NCI-H82 treated with DMSO at 0.1 percent for 48 hours (cell line): ENCODE results near the gene FOXB1.

Experiments used
- DNase-seq: peaks from one replicate; lab custom pipeline; 2025; ENCODE audit not compliant: unreplicated experiment; lab: John Stamatoyannopoulos, UW

The FOXB1 gene

DNA sequence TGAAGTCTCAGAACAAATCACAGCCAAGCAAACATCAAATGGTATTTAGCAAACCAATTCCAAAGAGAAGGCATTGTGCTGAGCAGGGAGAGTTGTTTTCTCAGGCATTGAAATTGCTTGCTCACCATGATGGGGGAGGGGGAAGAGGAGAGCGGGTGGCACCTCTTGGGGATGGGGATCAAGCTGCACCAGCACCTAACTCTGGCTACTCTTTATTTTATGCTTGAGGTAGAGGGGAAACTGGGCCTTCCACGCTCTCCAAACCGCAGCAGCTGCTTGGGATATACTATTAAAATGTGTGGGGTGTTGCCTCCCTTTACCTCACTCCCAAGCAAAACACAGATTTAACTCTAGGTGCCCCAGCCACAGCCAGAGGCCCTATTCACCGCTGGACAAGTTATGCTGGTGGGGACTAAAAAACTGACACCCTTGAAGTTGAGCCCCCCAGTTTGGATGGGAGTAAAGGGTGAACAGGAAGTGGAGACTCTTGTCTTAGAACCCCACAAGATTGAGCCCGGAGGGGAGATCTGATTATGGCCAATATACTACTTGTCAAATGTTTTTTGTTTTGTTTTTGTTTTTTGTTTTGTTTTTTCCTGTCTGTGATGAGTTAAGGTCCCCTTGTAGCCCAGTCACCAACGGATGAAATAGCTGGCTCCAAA is 5.0 kb upstream of the FOXB1 start:
- DNase-seq, result no peak

DNA sequence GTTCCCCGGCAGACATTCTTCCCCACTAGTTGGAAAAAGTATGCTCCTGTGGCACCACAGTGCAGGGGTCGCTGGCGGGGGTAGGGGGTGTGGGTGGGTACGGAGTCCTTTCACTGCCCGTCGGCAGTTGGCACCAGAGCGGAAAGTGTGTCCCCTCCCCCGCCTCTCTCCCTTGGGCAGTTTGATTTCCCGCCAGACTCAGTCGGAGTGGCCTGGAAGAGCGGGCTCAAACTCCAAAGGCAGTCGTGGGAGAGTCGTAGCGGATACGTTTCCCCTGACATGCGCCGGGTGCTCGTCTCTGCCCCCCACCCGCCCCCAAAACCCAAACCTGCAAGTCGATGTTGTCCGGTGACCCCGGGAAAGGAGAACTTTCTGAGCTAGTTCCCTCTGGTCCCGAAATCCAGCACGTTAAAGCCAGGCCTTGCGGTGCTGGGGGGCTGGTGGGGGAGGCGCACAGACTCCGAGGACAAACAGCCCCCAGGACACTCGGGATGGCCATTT is 4.4 kb upstream of the FOXB1 start:
- DNase-seq, result no peak

DNA sequence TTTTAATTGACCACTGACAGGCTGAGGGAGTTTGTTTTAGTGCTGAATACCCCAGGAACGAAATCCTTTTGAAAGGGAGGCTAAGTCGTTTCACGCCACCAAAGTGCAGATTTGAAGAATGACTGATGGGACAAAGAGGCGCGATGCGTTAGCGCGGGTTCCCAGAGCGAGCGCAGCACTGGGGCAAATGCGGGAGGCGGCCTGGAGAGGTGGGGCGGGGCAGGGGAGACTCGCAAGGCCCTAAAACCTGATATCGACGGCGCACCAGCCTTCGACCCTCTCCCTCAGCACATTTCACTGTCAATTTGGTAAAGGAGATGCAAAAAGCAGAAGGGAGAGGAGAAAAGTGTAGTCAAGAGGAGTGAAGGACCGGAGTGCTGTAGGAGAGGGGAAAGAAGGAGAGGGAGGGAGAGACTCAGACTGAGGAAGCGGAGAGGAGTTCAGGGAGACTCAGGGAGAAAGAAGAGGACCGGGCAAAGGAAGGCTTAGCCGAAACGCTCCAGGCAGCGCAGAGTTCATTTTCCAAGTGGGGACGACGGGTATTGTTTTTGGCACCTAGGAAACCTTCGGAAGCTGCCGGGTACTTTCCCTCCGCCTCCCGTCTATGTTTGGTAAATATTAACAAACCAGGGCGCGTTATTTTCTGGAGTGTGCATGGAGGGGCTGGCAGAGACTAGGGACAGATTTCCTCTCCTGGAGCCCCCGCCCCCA is 3.8 kb upstream of the FOXB1 start:
- DNase-seq, result no peak

DNA sequence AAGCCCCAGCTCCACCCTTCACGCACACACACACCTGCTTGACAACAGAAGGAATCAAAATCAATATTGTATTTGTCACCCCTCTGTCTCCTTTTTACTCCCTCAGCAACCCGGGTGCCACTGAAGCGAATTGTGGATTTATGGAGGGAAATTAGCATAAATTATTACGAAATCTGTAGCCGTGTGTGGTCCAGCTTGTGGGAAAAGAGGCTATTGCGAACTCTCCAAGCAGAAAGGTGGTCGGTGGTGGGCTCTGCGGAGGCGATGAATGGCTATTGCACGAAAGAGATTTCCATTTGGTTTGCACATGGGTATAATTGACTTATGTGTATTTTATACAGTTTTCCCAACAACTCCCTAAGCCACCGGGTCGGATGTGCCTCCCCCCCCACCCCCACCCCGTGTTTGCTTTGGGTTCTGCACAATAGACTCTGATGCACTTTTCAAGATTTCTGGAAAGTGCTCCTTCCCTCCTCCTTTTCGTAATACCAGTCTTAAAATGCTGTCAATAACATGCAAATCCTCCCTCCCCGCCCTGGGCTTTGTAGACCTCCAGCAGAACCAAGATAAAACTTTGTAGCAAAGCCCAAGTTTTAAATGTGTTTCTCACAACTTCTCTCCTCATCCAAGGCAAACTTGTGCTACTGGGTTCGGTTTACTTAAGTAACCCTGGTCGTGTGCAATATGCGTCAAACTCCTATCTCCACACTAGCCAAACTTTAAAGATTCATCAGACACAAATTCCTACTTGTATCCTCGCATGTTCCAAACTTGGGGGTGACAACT is 3.1 kb upstream of the FOXB1 start:
- no peak for DNase-seq

DNA sequence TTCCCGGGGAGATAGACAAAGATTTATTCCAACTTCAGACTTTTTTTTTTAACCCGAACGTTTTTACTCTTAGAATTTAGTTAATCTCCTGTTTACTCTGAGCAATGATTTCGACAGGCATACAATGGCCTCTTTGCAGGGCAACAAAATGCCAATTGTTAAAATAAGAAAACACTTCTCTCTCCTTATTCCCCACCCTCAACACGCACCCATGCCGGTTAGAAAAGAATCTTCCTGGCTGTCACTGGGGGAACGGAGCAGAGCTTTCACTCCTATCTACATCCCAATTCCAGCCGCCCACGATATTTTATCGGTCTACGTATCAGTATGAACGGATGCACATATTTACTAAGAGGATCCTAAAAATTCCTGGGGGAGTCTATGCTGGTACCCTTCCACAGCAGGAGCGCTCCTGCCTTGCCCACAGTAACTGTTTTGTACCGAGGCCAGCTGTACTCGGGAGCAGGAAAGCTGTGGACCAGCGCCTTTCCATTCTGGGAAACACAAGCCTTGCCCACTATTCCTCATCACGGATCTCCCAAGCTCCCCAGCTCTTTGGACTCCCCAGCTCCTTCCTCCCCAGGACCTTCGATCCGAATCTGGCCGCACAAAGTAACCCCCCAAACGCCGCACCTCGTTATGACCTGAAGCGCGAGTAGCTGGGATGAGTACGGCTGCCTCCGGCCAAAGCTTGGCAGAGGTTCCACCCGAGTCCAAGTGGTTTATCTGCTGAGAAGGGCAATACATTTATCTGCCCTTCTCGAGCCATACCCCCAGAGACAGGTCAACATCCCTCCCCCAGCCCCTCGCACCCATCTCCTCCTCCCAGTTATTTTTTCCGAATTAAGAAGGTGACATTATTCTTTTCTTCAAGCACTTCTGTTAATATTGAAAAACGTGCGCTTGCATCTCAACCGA is 2.2 kb upstream of the FOXB1 start:
- no peak for DNase-seq

DNA sequence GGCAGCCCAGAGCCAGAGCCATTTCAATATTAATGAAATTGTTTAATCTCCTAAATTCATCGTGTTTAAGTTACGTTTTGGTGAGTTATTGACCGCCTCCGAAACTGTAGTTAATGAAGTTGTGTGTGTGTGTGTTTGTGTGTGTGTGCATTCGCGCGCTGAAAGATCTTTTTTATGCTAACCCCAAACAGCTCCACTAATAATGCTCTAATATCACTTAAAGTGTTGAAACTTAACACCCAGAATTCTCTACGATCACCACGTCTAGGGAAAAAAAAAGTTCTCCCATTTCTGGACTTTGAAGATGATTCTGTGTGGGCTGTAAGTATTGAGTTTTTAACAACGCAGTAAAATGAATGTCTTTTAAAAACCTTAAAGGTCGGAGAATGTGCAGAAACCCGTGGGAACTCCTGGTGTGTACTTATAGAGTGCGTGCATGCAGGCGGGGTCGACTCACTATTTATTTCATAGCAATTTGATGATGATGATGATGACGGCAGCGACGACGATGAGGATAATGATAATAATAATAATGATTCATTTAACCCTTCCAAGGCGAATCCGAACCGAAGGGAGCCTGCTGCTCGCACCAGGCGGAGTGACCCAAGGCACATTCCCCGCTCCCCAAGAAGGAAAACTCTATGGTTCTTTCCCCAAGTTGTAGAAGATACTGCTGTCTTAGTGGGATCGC is 1.4 kb upstream of the FOXB1 start:
- DNase-seq, result no peak

DNA sequence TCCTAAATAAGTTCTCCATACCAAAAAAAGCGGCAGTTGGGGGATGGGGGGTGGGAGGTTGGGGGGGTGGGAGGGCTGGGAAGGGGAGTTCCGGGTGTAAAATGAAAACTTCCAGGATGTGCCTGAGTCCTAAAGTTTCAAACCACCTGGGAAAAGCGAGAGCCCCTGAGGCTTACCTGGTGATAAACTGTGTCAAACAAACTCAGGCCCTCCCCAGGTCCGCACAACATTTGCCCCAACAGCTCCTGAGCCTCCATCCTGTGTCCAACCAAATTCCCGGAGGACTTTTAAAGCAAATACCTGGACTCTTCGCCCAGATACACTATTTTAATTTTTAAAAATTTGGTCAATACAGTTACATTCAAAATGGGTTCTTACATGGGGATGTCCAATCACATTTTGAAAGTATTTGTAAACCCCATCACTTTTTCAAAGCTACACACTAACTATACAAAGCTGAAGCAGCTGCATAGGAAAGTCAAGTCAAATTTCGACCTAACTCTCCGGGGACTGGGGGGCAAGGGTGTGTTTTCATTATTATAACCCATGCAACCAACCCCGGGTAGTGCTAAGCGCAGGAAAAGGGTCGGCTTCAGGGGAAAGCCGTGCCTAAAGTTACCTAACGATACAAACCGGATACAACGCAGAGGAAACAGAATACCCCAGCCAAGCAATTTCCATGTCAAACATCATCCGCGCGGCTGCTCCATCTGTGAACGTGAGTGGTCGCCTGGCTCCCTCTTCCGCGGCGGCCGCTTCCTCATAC is 685 bp upstream of the FOXB1 start:
- DNase-seq, result no peak

DNA sequence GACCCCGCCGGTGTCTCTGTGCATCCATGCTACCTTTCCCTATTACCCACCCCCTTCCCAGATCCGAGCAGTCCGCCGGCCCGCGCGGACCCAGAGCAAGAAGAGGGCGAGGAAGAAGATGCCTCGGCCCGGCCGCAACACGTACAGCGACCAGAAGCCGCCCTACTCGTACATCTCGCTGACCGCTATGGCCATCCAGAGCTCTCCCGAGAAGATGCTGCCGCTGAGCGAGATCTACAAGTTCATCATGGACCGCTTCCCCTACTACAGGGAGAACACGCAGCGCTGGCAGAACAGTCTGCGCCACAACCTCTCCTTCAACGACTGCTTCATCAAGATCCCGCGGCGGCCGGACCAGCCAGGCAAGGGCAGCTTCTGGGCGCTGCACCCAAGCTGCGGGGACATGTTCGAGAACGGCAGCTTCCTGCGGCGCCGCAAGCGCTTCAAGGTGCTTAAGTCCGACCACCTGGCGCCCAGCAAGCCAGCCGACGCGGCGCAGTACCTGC is 788 bp downstream of the FOXB1 start:
- DNase-seq, result no peak

DNA sequence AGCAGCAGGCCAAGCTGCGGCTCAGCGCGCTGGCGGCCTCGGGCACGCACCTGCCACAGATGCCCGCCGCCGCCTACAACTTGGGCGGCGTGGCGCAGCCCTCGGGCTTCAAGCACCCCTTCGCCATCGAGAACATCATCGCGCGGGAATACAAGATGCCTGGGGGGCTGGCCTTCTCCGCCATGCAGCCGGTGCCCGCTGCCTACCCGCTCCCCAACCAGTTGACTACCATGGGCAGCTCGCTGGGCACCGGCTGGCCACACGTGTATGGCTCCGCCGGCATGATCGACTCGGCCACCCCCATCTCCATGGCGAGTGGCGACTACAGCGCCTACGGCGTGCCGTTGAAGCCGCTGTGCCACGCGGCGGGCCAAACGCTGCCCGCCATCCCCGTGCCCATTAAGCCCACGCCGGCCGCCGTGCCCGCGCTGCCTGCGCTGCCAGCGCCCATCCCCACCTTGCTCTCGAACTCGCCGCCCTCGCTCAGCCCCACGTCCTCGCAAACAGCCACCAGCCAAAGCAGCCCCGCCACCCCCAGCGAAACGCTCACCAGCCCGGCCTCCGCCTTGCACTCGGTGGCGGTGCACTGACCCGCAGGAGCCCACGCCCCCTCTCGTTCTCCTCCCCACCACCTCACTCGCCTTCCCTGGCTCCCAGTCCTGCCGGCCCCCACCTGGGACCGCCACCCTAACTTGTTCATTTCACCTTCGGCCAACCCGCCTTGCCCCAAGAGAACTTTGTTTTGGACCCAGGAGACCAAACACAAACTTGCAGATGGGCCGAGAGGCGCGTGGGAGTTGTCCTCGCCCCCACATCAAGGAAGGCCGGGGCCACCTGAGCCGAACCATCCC is 1.5 kb downstream of the FOXB1 start:
- no peak for DNase-seq

DNA sequence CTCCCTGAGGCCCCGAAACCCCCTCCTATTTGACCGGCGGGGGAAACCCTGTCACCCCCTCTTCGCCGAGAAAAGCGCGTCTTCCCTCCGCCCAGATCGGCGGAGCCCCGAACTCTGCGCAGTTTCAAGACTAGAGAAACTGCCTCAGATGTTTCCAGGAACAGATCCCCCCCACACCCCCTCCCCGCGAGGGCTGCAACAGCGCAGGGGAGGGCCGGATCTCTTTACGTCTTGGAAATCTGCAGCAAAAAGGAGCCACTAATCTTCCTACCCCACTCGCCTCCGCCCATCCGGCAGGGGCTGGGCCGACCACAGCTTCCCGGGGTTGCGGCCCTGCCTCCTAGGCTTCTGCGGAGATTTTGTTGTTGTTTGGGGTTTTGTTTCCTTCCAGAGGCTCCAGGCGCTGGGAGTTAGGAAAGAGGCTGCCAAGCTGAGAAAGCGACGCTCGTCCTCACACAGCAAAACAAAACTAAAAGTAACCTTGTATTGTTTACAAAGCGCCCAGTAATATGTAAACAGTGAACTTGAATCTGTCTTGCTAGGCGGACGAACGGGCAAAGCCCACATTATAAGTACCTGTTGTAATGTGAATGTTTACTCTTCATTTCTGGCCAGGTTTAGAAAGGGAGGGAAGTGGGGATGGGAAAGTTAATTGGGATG is 2.2 kb downstream of the FOXB1 start:
- peak; percentile 59 for DNase-seq

DNA sequence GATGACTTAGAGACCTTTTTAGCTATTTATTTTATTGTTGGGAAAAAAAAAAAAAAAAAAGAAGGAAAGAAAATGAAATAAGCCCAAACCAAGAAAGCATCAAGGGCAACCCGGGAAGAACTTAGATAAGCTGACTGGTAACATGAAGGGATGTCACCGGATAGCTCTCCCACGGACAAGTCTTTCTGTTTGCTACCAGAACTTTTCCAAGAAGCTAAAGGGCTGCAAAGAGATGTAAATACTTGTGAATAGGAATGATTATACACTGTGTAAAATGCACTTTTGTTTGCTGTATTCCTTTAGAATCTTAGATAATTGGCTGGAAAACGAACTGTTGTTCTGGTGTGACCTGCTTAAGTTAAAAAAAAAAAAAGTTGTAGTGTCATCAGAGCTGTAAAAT is 2.8 kb downstream of the FOXB1 start:
- no peak for DNase-seq

DNA sequence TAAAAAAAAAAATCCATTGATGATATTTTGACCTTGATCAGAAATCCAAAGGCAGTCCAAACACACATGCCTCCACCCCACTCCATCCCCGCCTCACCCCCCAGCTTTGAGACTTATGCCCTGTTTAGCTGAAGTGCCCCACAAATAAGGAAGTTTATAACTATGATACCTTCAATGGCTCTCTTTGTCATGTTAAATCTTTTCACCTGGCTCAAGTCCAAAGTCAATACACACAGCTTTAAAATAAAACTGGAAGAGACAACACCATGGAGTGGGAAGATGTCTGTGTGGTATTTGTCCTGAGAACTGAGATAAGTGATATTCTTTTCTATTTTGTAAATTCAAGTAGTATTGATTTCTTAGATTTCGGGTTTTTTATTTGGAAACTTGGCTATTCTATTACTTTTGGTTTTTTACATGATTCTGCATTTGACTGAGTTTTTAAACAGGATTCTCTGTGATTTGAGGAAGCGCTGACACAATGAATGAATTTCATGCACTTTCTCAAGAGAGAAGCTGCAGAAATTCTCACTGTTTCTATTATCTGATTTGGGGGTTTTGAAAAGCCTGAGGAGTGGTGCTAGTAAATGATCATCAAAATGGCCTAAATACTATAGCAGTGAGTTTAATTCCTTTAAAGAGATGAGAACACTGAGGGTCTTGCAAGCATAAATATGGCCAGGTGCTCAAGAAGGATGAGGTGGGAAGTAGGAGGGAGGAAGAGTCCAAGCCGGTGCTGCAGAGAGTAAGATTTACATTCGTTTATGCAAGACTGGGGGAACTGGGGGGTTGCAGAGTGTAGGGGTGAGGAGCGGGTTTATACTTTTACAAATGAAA is 5.2 kb downstream of the FOXB1 start:
- DNase-seq, result no peak

DNA sequence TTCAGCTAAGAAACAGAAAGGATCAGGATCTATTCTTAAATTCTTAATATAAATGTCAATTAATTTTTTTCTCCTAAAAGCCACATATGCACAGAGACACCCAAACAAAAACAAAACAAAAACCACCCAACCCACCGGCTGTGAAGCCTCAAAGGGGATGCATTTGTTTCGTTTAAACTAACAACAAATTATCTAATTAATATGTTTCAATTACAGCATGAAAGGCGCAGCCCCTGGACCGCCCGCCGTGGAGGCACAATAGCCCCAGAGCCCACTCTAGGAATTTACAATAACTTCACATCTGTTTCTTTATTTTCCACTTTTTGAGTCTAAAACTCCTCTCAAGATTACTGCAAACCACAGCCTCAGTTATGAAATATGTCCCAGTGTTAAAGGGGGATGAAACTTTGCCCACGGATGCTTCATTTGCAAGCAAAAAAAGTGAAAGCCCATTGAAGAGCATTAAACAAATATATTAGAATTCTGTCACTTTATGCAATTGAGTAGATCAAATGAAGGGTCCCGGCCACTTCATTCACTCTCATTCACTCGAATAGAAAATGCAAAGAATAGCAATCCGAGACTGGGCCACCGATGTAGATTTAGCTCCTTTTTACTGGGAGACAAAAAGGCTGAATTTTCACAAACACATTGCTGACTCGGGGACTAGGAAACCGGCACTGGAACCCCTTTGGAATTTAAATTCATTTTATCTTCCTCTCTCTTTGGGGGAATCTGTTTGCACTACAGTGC is 6.0 kb downstream of the FOXB1 start:
- no peak for DNase-seq

DNA sequence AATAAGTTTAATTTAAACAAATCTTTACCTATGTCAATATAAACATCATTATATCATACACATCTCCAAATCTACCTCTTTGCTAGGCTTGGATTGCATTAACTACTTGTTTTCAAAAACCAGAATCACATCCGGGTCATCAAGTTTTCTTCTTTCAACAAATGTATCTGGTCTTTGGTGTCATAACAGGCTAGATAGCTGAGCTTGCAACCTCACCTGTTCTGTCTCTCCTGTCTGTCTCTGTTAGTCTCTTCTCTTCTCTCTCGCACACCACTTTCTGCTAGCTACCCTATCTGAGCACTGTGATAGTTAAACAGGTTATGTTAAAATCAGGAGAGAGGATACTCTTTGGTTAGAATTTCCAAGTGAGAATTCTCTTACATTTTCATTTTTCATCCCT is 6.7 kb downstream of the FOXB1 start:
- DNase-seq, result no peak

DNA sequence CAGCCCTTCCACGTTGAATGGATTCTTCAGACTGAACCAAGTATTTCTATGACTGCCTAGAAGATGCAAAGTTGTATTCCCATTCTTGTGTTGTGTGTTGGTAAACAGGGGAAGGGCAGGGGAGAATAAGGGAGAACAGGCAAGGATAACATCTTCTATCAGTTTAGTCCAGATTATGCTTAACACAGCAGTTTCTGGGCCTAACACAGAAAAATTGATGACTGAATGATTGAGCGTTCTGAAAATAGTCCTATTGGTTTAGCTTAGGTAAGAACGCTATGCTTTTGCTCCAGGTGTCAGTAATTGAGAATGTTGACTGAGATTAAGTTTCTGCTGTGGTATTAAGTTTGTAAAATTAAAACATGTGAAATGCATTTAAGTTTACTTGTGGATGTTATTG is 8.6 kb downstream of the FOXB1 start:
- DNase-seq, result no peak
